ENCODE measurements around the gene PACRG.

DNA sequence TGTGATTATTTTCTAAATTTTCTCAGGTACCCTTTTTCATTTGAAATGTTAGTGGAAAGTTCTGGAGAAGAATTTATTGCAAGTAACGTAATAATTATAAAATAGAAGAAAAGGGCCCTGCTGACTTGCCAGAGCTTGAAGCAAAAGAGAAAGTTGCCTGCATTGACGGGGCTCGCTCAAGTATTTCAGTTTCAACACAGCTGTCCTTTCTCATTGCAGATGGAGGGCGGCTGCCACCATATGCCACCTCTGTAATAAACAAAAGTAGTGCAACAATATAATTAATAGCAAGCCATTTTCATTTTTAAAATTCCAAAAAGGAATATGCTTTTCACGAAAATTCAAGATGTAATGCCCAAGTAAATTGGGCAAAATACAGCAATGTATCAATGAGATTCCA, 246.2 kb downstream of the PACRG start:
- TF ChIP-seq EZH2 (IDR thresholded peaks at IDR 0.05; ENCODE audit: low read length) = no peak
- TF ChIP-seq, protein P1, sequence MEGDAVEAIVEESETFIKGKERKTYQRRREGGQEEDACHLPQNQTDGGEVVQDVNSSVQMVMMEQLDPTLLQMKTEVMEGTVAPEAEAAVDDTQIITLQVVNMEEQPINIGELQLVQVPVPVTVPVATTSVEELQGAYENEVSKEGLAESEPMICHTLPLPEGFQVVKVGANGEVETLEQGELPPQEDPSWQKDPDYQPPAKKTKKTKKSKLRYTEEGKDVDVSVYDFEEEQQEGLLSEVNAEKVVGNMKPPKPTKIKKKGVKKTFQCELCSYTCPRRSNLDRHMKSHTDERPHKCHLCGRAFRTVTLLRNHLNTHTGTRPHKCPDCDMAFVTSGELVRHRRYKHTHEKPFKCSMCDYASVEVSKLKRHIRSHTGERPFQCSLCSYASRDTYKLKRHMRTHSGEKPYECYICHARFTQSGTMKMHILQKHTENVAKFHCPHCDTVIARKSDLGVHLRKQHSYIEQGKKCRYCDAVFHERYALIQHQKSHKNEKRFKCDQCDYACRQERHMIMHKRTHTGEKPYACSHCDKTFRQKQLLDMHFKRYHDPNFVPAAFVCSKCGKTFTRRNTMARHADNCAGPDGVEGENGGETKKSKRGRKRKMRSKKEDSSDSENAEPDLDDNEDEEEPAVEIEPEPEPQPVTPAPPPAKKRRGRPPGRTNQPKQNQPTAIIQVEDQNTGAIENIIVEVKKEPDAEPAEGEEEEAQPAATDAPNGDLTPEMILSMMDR (optimal IDR thresholded peaks at IDR 0.05 in 1 of 3, IDR thresholded peaks at IDR 0.05 in 1 of 3, conservative IDR thresholded peaks at IDR 0.05 in 1 of 3; ENCODE audit: extremely low read depth in 1 of 3, insufficient read depth in 2 of 3, low read length in 3 of 3) = no peak
